K562 (cell line): ENCODE data around the gene LIN7A.

Source experiments
- BHLHE40 ChIP-seq: IDR thresholded peaks from 2 replicates; pipeline ENCODE4 v1.6.1; 2011; ENCODE audit warnings: low read length, improper control_type of control experiment
- EZH2 ChIP-seq: IDR thresholded peaks from 2 replicates; pipeline ENCODE4 v1.6.1; 2012; ENCODE audit warnings: low read depth, mild to moderate bottlenecking, inconsistent platforms, low read length, borderline replicate concordance
- FOXP4 ChIP-seq: sonication (generic); formaldehyde crosslinking; IDR thresholded peaks from 2 replicates; pipeline ENCODE4 v1.8.0; 2022; ENCODE audit warnings: mild to moderate bottlenecking, missing genetic modification reagents, borderline replicate concordance
- HCFC1 ChIP-seq: IDR thresholded peaks from 2 replicates; pipeline ENCODE4 v1.6.1; 2012; ENCODE audit warnings: low read depth, low read length, improper control_type of control experiment
- HDAC1 ChIP-seq, 2 experiments: fragments of 450-650 bp; IDR thresholded peaks; 2 replicates each; pipeline ENCODE4 v1.6.1; 2016 to 2017; ENCODE audit warnings: inconsistent platforms in 1 of 2, mild to moderate bottlenecking in 1 of 2, moderate library complexity in 1 of 2
- HMG20A ChIP-seq: fragments of 450-650 bp; formaldehyde crosslinking; conservative IDR thresholded peaks from 2 replicates; pipeline ENCODE4 v1.4.0; 2020; ENCODE audit warnings: mild to moderate bottlenecking, mixed read lengths
- KAT7 ChIP-seq: sonication (generic); formaldehyde crosslinking; IDR thresholded peaks from 2 replicates; pipeline ENCODE4 v1.8.0; 2022; ENCODE audit warnings: missing genetic modification reagents, mild to moderate bottlenecking, borderline replicate concordance
- MCM5 ChIP-seq: fragments of 450-650 bp; IDR thresholded peaks from 2 replicates; pipeline ENCODE4 v1.6.1; 2016; ENCODE audit warnings: low read depth
- MYNN ChIP-seq, 2 experiments: sonication (generic); formaldehyde crosslinking in 1 of 2; IDR thresholded peaks; 2 replicates each; pipeline versions ENCODE4 v1.5.0 to v1.6.1; 2016 to 2020; ENCODE audit warnings: antibody characterized with exemption in 1 of 2, missing genetic modification reagents in 1 of 2
- NR2C1 ChIP-seq, 2 experiments: fragments of 450-650 bp; IDR thresholded peaks; 2 replicates each; pipeline ENCODE4 v1.6.1; 2017; ENCODE audit warnings: mild to moderate bottlenecking in 2 of 2, antibody characterized with exemption in 1 of 2, inconsistent platforms in 1 of 2, missing compliant biosample characterization in 1 of 2, missing genetic modification characterization in 1 of 2
- POLR2AphosphoS5 ChIP-seq: IDR thresholded peaks from 2 replicates; pipeline ENCODE4 v1.6.1; 2011; ENCODE audit warnings: mild to moderate bottlenecking, low read depth, low read length, moderate library complexity; ENCODE audit not compliant: control insufficient read depth, insufficient read depth
- SRF ChIP-seq, 2 experiments: fragments of 250-450, 450-650 bp in 1 of 2; sonication (Bioruptor Pico) in 1 of 2; sonication (generic) in 1 of 2; formaldehyde crosslinking; IDR thresholded peaks; 2 replicates each; pipeline versions ENCODE4 v1.5.0 to v1.5.1; 2020 to 2022; ENCODE audit warnings: mild to moderate bottlenecking in 1 of 2, missing genetic modification reagents in 1 of 2
- TAF1 ChIP-seq: IDR thresholded peaks from 2 replicates; pipeline ENCODE4 v1.6.1; 2011; ENCODE audit warnings: mild to moderate bottlenecking, low read length, moderate library complexity; ENCODE audit not compliant: insufficient read depth, control insufficient read depth, severe bottlenecking; ENCODE audit errors: extremely low read depth
- TCF7L2 ChIP-seq: fragments of 150-350 bp; IDR thresholded peaks from 2 replicates; pipeline ENCODE4 v1.6.1; 2016; ENCODE audit warnings: low read depth, mild to moderate bottlenecking, low read length, moderate library complexity

DNA sequence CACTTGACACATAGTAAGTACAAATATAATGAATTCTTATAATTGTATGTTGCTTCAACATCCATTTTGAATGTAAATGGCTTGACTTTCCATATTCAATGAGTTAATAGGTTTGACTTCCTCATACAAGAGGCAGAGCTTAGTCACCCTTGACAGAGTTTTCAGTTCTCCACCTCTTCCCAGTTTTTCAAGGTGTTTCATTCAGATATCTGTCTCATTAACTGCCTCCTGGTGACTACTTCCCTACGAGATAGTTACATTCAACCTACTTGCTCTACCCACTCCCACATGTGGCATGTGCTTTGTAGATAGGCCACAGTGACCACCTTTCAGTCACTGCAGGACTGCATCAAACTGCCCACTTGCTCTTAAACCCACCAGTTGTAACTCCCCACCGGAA lies 161.0 kb downstream of the LIN7A start:
- TF ChIP-seq FOXP4 (CRISPR knock-in tag) (no peak), KAT7 (CRISPR knock-in tag) (no peak), POLR2AphosphoS5 (no peak), TAF1 (no peak), MCM5 (no peak), SRF (CRISPR knock-in tag; IDR thresholded peaks at IDR 0.05) (no peak), EZH2 (no peak), HMG20A (no peak), NR2C1 (IDR thresholded peaks at IDR 0.05) (no peak), NR2C1 (tag; IDR thresholded peaks at IDR 0.05) (no peak), HCFC1 (no peak), BHLHE40 (no peak), HDAC1 (IDR thresholded peaks at IDR 0.05) (no peak), MYNN (IDR thresholded peaks at IDR 0.05) (no peak), MYNN (CRISPR knock-in tag; IDR thresholded peaks at IDR 0.05) (no peak), TCF7L2 (no peak)
